ENCODE measurements around the gene PDE4D. TPM values are rescaled to one million over a fixed set of nuclear protein-coding genes. Genes with fewer than 3 reads are reported as not detected.

The PDE4D gene
- total RNA-seq, 2 experiments from 2014 or later = 164 to 175 TPM

DNA sequence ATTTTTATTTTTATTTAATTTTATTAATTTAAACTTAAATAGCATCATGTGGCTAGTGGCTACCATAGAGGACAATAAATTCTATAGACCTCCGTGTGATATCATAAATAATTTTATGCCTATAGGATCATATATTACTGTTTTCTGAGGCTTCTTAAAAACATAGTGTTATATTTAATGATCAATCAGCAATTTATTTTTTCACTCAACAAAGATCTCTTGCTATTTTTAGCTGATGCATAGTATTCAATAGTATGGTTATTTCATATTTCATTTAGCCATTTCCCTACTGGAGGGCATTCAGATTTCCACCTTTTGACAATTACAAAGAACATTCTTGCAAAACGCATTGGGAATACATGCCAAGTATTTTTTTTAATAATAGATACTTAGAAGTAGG is 114.1 kb downstream of the PDE4D start:
- no peaks in the 10 kb centered on the region for H3K27me3 ChIP-seq (ENCODE audit: control insufficient read depth in 1 of 2, insufficient read depth in 2 of 2, low read length in 2 of 2)
- no peaks in the 10 kb centered on the region for H3K9me3 Mint-ChIP-seq
- intact Hi-C loops (cut with DNase I, micrococcal nuclease) = no loop called here
- ATAC-seq (ENCODE audit: poor library complexity) = no peak
- no peak overlapping the region for H3K4me3 Mint-ChIP-seq
- ChIA-PET CTCF (no interaction called here), POLR2A (no interaction called here)
- no peak for DNase-seq
- H3K27me3 Mint-ChIP-seq = no peaks in the 10 kb centered on the region
- H3K4me1 Mint-ChIP-seq (ENCODE audit: low read depth) = no peaks in the 10 kb centered on the region
- no peaks in the 10 kb centered on the region for H3K36me3 Mint-ChIP-seq (ENCODE audit: low read depth)
- H3K36me3 ChIP-seq (ENCODE audit: insufficient read depth, low read length) = no peaks in the 10 kb centered on the region
- no peak overlapping the region for H3K27ac ChIP-seq (ENCODE audit: low read depth in 1 of 2, low read length in 2 of 2)
- no peaks in the 10 kb centered on the region for H3K9me3 ChIP-seq (ENCODE audit: control insufficient read depth in 1 of 2, insufficient read depth in 1 of 2, low read length in 2 of 2)
- TF ChIP-seq, protein P1, sequence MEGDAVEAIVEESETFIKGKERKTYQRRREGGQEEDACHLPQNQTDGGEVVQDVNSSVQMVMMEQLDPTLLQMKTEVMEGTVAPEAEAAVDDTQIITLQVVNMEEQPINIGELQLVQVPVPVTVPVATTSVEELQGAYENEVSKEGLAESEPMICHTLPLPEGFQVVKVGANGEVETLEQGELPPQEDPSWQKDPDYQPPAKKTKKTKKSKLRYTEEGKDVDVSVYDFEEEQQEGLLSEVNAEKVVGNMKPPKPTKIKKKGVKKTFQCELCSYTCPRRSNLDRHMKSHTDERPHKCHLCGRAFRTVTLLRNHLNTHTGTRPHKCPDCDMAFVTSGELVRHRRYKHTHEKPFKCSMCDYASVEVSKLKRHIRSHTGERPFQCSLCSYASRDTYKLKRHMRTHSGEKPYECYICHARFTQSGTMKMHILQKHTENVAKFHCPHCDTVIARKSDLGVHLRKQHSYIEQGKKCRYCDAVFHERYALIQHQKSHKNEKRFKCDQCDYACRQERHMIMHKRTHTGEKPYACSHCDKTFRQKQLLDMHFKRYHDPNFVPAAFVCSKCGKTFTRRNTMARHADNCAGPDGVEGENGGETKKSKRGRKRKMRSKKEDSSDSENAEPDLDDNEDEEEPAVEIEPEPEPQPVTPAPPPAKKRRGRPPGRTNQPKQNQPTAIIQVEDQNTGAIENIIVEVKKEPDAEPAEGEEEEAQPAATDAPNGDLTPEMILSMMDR (IDR thresholded peaks at IDR 0.05) = no peak
- no peak overlapping the region for H3K4me3 ChIP-seq (ENCODE audit: low read length)
- H3K27ac Mint-ChIP-seq = no peak overlapping the region
- no peaks in the 10 kb centered on the region for H3K4me1 ChIP-seq (ENCODE audit: insufficient read depth, low read length)

DNA sequence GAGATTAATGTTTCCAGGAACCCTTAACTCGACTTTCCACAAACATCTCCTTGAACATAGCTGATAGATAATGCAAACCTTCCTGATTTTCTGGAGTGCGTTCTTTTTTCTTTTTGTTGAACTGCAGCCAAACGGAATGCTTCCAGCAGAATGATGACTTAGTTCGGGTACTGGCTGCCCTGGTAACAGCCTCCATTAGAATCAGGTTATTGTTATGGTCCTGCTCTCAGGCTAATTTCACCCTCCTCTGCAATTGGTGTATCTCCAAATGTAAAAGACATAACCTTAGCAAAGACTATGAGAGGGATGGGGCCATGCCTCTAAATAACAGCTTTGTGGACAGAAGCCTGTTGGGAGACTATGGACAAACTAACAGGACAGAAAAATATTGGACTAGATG is 116.5 kb downstream of the PDE4D start:
- Histone ChIP-seq H3K4me1 (ENCODE audit: insufficient read depth, low read length) (no peaks in the 10 kb centered on the region), H3K27me3 (ENCODE audit: control insufficient read depth in 1 of 2, insufficient read depth in 2 of 2, low read length in 2 of 2) (no peaks in the 10 kb centered on the region), H3K9me3 (ENCODE audit: control insufficient read depth in 1 of 2, insufficient read depth in 1 of 2, low read length in 2 of 2) (no peaks in the 10 kb centered on the region), H3K27ac (ENCODE audit: low read depth in 1 of 2, low read length in 2 of 2) (no peak overlapping the region), H3K36me3 (ENCODE audit: insufficient read depth, low read length) (no peaks in the 10 kb centered on the region), H3K4me3 (ENCODE audit: low read length) (no peak overlapping the region)
- Mint-ChIP-seq H3K9me3 (no peaks in the 10 kb centered on the region), H3K4me1 (ENCODE audit: low read depth) (no peaks in the 10 kb centered on the region), H3K27ac (no peak overlapping the region), H3K36me3 (ENCODE audit: low read depth) (no peaks in the 10 kb centered on the region), H3K4me3 (no peak overlapping the region), H3K27me3 (no peaks in the 10 kb centered on the region)
- ATAC-seq (ENCODE audit: poor library complexity) (no peak), DNase-seq (no peak)
- intact Hi-C loops (cut with DNase I, micrococcal nuclease) = no loop called here
- POLR2A ChIA-PET = interaction anchor here (0.6 kb wide), 1 partner anchor 1514 kb away, joined by 3 read pairs; no protein-coding TSS in a partner anchor
- TF ChIP-seq, protein P1 (IDR thresholded peaks at IDR 0.05) = no peak
- CTCF ChIA-PET = interaction anchor here (1.2 kb wide), 1 partner anchor 13 kb away, joined by 3 read pairs; no protein-coding TSS in a partner anchor

DNA sequence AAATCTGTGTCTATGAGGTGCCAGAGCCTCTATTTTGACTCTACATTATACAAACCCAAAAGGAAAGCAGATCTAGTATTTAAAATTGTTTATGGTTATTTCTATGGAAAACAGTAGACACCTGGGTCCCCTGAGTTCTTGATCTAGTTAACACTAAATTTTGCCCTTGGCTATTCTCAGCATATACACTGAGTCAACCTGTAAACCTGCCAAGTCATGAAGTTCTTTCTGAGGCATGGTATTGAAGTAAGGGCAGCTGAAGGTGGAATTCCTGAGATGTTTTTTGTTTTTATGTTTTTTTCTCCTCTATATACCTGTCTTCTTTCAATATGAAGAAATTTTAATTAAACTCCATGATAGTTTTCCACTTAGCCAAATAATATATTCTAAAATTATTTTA is 120.2 kb downstream of the PDE4D start:
- H3K9me3 Mint-ChIP-seq = no peaks in the 10 kb centered on the region
- H3K4me3 Mint-ChIP-seq = no peak overlapping the region
- Histone ChIP-seq H3K27ac (ENCODE audit: low read depth in 1 of 2, low read length in 2 of 2) (no peak overlapping the region), H3K9me3 (ENCODE audit: control insufficient read depth in 1 of 2, insufficient read depth in 1 of 2, low read length in 2 of 2) (no peaks in the 10 kb centered on the region), H3K4me1 (ENCODE audit: insufficient read depth, low read length) (peaks cover 3% of the 10 kb centered on the region), H3K27me3 (ENCODE audit: control insufficient read depth in 1 of 2, insufficient read depth in 2 of 2, low read length in 2 of 2) (peaks cover 3 to 14% of the 10 kb centered on the region in 2 experiments), H3K4me3 (ENCODE audit: low read length) (no peak overlapping the region), H3K36me3 (ENCODE audit: insufficient read depth, low read length) (no peaks in the 10 kb centered on the region)
- ChIA-PET CTCF (no interaction called here), POLR2A (no interaction called here)
- TF ChIP-seq, protein P1 (IDR thresholded peaks at IDR 0.05) = no peak
- intact Hi-C loops (cut with DNase I, micrococcal nuclease) = no loop called here
- no peaks in the 10 kb centered on the region for H3K36me3 Mint-ChIP-seq (ENCODE audit: low read depth)
- no peak overlapping the region for H3K27ac Mint-ChIP-seq
- peaks cover 11% of the 10 kb centered on the region for H3K27me3 Mint-ChIP-seq
- no peak for ATAC-seq (ENCODE audit: poor library complexity)
- DNase-seq = no peak
- H3K4me1 Mint-ChIP-seq (ENCODE audit: low read depth) = no peaks in the 10 kb centered on the region
